K562 (cell line): ENCODE results near the gene IRGQ. TPM values are rescaled to one million over a fixed set of nuclear protein-coding genes. Genes with fewer than 3 reads are reported as not detected.

Source experiments
- BDP1 ChIP-seq: IDR thresholded peaks from 3 replicates; pipeline ENCODE4 v1.6.1; 2011; ENCODE audit not compliant: insufficient read length, insufficient read depth
- HDAC2 ChIP-seq: fragments of 450-650 bp; IDR thresholded peaks from 2 replicates; pipeline ENCODE4 v1.6.1; 2016; ENCODE audit warnings: mild to moderate bottlenecking
- ILF3 ChIP-seq: fragments of 450-650 bp; IDR thresholded peaks from 2 replicates; pipeline ENCODE4 v1.6.1; 2018; ENCODE audit warnings: antibody characterized with exemption, mild to moderate bottlenecking, moderate library complexity, borderline replicate concordance
- KDM5B ChIP-seq: fragments of 200-600 bp; sonication (generic); IDR thresholded peaks from 2 replicates; pipeline ENCODE4 v1.6.1; 2012; ENCODE audit warnings: low read depth, mild to moderate bottlenecking, moderate library complexity, low read length, control low read depth, inconsistent platforms; ENCODE audit not compliant: insufficient replicate concordance
- MECOM ChIP-seq: fragments of 250-450 bp; sonication (Bioruptor Pico); IDR thresholded peaks from 2 replicates; pipeline ENCODE4 v1.8.0; 2022; ENCODE audit warnings: inconsistent platforms
- MNT ChIP-seq, 2 experiments: fragments of 450-650 bp; conservative IDR thresholded peaks; 2 replicates each; pipeline ENCODE4 v1.6.1; 2017; ENCODE audit warnings: mild to moderate bottlenecking in 2 of 2, moderate library complexity in 2 of 2
- NCOA2 ChIP-seq, 2 experiments: fragments of 450-650 bp; IDR thresholded peaks; 2 replicates each; pipeline ENCODE4 v1.6.1; 2018; ENCODE audit warnings: mild to moderate bottlenecking in 2 of 2, moderate library complexity in 1 of 2; ENCODE audit not compliant: partially characterized antibody in 2 of 2
- NFRKB ChIP-seq: fragments of 450-650 bp; IDR thresholded peaks from 2 replicates; pipeline ENCODE4 v1.6.1; 2016; ENCODE audit warnings: low read depth
- NONO ChIP-seq, 2 experiments: fragments of 200-400 bp in 1 of 2; fragments of 450-650 bp in 1 of 2; formaldehyde crosslinking in 1 of 2; IDR thresholded peaks; 2 replicates each; pipeline ENCODE4 v1.6.1; 2017; ENCODE audit warnings: low read depth in 2 of 2, mild to moderate bottlenecking in 2 of 2, moderate library complexity in 2 of 2, low read length in 1 of 2
- PHF20 ChIP-seq: fragments of 450-650 bp; IDR thresholded peaks from 2 replicates; pipeline ENCODE4 v1.6.1; 2018; ENCODE audit not compliant: partially characterized antibody
- PHF21A ChIP-seq: fragments of 450-650 bp; IDR thresholded peaks from 2 replicates; pipeline ENCODE4 v1.6.1; 2017; ENCODE audit warnings: low read depth, borderline replicate concordance
- PTTG1 ChIP-seq: fragments of 450-650 bp; IDR thresholded peaks from 2 replicates; pipeline ENCODE4 v1.6.1; 2016; ENCODE audit warnings: low read depth, mild to moderate bottlenecking, missing genetic modification characterization, missing compliant biosample characterization
- RBBP5 ChIP-seq: fragments of 200-600 bp; sonication (generic); IDR thresholded peaks from 2 replicates; pipeline ENCODE4 v1.6.1; 2012; ENCODE audit warnings: borderline replicate concordance, mild to moderate bottlenecking, low read length, control low read depth, inconsistent platforms; ENCODE audit not compliant: insufficient read depth, poor library complexity, severe bottlenecking
- RBM39 ChIP-seq: fragments of 200-400 bp; formaldehyde crosslinking; optimal IDR thresholded peaks from 2 replicates; pipeline ENCODE3; 2018; ENCODE audit warnings: low read depth, low read length
- RFX1 ChIP-seq: fragments of 450-650 bp; IDR thresholded peaks from 2 replicates; pipeline ENCODE4 v1.6.1; 2016; ENCODE audit warnings: mild to moderate bottlenecking, moderate library complexity
- RFX5 ChIP-seq: IDR thresholded peaks from 2 replicates; pipeline ENCODE4 v1.6.1; 2011; ENCODE audit warnings: low read depth, mild to moderate bottlenecking, improper control_type of control experiment, low read length
- SRF ChIP-seq, 2 experiments: fragments of 250-450, 450-650 bp in 1 of 2; sonication (Bioruptor Pico) in 1 of 2; sonication (generic) in 1 of 2; formaldehyde crosslinking; IDR thresholded peaks; 2 replicates each; pipeline versions ENCODE4 v1.5.0 to v1.5.1; 2020 to 2022; ENCODE audit warnings: mild to moderate bottlenecking in 1 of 2, missing genetic modification reagents in 1 of 2
- TAF7 ChIP-seq: fragments of 450-650 bp; IDR thresholded peaks from 2 replicates; pipeline ENCODE4 v1.6.1; 2016; ENCODE audit warnings: missing genetic modification characterization, missing compliant biosample characterization
- THRB ChIP-seq: fragments of 450-650 bp; formaldehyde crosslinking; conservative IDR thresholded peaks from 2 replicates; pipeline ENCODE4 v1.4.0; 2022; ENCODE audit warnings: mild to moderate bottlenecking, missing genetic modification characterization
- TOE1 ChIP-seq, 2 experiments: fragments of 450-650 bp in 1 of 2; sonication (generic) in 1 of 2; formaldehyde crosslinking in 1 of 2; IDR thresholded peaks; 2 replicates each; pipeline versions ENCODE4 v1.7.1 to v1.8.0; 2016 to 2022; ENCODE audit warnings: borderline replicate concordance in 2 of 2, mild to moderate bottlenecking in 2 of 2, antibody characterized with exemption in 1 of 2, inconsistent platforms in 1 of 2, low read depth in 1 of 2, missing genetic modification reagents in 1 of 2, moderate library complexity in 1 of 2
- TRIM28 ChIP-seq: fragments of 450-650 bp; IDR thresholded peaks from 2 replicates; pipeline ENCODE4 v1.6.1; 2017
- ZBTB17 ChIP-seq: fragments of 450-650 bp; formaldehyde crosslinking; IDR thresholded peaks from 2 replicates; pipeline ENCODE4 v1.4.0; 2020; ENCODE audit warnings: mild to moderate bottlenecking
- ZNF12 ChIP-seq: sonication (generic); formaldehyde crosslinking; IDR thresholded peaks from 2 replicates; pipeline ENCODE4 v1.4.0; 2020; ENCODE audit warnings: mild to moderate bottlenecking, missing genetic modification reagents
- ZNF174 ChIP-seq: fragments of 250-450 bp; sonication (Bioruptor Pico); IDR thresholded peaks from 2 replicates; pipeline ENCODE4 v1.4.0; 2020; ENCODE audit warnings: mild to moderate bottlenecking
- ZNF212 ChIP-seq: fragments of 450-650 bp; formaldehyde crosslinking; IDR thresholded peaks from 2 replicates; pipeline ENCODE4 v1.4.0; 2020; ENCODE audit warnings: mild to moderate bottlenecking
- ZNF57 ChIP-seq: fragments of 450-650 bp; formaldehyde crosslinking; IDR thresholded peaks from 2 replicates; pipeline ENCODE4 v1.4.0; 2020; ENCODE audit warnings: mild to moderate bottlenecking, moderate library complexity
- polyA plus RNA-seq, 8 experiments: library from polyadenylated mRNA; depleted of rRNA in 4 of 8; stranded (reverse) in 5 of 8; unstranded in 3 of 8; fragments of >200 nt; fragmentation: Nextera tagmentation in 2 of 8; fragmentation: Illumina TruSeq in 1 of 8; extraction: Ambion mirVana in 2 of 8; extraction: Trizol in 1 of 8; gene quantifications; 2 replicates each; pipeline versions ENCODE4 v1.2.1 to v1.2.3, GENCODE V29; 2011 to 2014; ENCODE audit warnings: inconsistent platforms in 1 of 8, missing spikeins in 1 of 8
- total RNA-seq, 7 experiments: library from RNA; depleted of rRNA in 6 of 7; stranded (reverse); fragments of >200 nt in 6 of 7; fragmentation: Illumina TruSeq in 2 of 7; extraction: Trizol in 2 of 7; gene quantifications; 2 replicates each; pipeline versions ENCODE4 v1.2.1 to v1.2.3, GENCODE V29; 2011 to 2021; ENCODE audit warnings: low replicate concordance in 1 of 7
- TF ChIP-seq, protein P1 (sequence below): IDR thresholded peaks from 2 replicates; pipeline ENCODE4 v1.6.1; 2016; ENCODE audit warnings: missing genetic modification characterization, missing compliant biosample characterization

Gene IRGQ
- total and polyA plus RNA-seq, 9 of the 15 experiments (the other 6 are each of a cell fraction or from before 2014, with no cell fraction given), result 3.5 to 19.2 (median 7.9) TPM

DNA sequence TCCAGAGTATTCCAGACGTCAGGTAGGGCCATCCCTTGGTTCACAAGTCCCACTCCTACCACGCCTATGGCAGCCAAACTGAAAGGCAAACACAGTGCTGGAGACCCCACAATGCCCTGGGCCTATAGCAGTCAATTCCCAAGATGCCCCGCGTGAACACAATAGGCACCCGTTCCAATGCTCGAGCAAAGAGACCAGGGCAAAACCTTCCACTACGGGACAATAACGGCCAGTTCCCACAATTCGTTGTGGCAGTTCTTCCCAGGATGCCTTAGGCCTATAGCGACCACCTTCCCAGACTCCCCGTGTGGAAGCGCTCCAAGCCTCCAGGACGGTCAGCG lies 23.0 kb upstream of the IRGQ start (continued):
- TF ChIP-seq MNT (conservative IDR thresholded peaks at IDR 0.05) (no peak; a peak in 1 of 4 replicates), RBM39 (no peak), NFRKB (peak; percentile 33), MECOM (CRISPR knock-in tag) (no peak), HDAC2 (peak; percentile 51; the same call in 1 of the 2 replicates), PHF21A (no peak), BDP1 (no peak), PTTG1 (tag) (no peak), RFX1 (no peak), ZNF212 (CRISPR knock-in tag) (no peak), ZBTB17 (CRISPR knock-in tag) (peak; percentile 47; the same call in 1 of the 2 replicates), NCOA2 (IDR thresholded peaks at IDR 0.05; ENCODE audit: partially characterized antibody in 2 of 2) (no peak), RBBP5 (no peak), ILF3 (no peak), THRB (CRISPR knock-in tag) (peak; percentile 60; the same call in 1 of the 2 replicates), TOE1 (IDR thresholded peaks at IDR 0.05; ENCODE audit: borderline replicate concordance) (no peak), TOE1 (CRISPR knock-in tag; IDR thresholded peaks at IDR 0.05; ENCODE audit: borderline replicate concordance, low read depth) (no peak), KDM5B (no peak), TAF7 (tag) (no peak), ZNF174 (CRISPR knock-in tag) (no peak), NONO (IDR thresholded peaks at IDR 0.05; ENCODE audit: low read depth in 2 of 2, low read length in 1 of 2) (no peak), SRF (CRISPR knock-in tag; IDR thresholded peaks at IDR 0.05) (no peak), RFX5 (no peak), TRIM28 (no peak), ZNF12 (CRISPR knock-in tag) (no peak), ZNF57 (no peak), PHF20 (no peak)
- TF ChIP-seq, protein P1, sequence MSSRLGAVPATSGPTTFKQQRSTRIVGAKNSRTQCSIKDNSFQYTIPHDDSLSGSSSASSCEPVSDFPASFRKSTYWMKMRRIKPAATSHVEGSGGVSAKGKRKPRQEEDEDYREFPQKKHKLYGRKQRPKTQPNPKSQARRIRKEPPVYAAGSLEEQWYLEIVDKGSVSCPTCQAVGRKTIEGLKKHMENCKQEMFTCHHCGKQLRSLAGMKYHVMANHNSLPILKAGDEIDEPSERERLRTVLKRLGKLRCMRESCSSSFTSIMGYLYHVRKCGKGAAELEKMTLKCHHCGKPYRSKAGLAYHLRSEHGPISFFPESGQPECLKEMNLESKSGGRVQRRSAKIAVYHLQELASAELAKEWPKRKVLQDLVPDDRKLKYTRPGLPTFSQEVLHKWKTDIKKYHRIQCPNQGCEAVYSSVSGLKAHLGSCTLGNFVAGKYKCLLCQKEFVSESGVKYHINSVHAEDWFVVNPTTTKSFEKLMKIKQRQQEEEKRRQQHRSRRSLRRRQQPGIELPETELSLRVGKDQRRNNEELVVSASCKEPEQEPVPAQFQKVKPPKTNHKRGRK (tag), result no peak
